PC-9 (cell line): ENCODE measurements around the gene SEL1L3.

Experiments used
- EZH2 ChIP-seq: fragments of 200-600 bp; sonication (generic); IDR thresholded peaks from 2 replicates; pipeline ENCODE4 v1.8.0; 2017; ENCODE audit warnings: antibody characterized with exemption, low read depth
- TF ChIP-seq, protein P1 (sequence below): fragments of 200-600 bp; sonication (generic); conservative IDR thresholded peaks from 2 replicates; pipeline ENCODE4 v1.6.1; 2017; ENCODE audit warnings: mixed run types, antibody characterized with exemption, mild to moderate bottlenecking, moderate library complexity

- TF ChIP-seq, protein P1, sequence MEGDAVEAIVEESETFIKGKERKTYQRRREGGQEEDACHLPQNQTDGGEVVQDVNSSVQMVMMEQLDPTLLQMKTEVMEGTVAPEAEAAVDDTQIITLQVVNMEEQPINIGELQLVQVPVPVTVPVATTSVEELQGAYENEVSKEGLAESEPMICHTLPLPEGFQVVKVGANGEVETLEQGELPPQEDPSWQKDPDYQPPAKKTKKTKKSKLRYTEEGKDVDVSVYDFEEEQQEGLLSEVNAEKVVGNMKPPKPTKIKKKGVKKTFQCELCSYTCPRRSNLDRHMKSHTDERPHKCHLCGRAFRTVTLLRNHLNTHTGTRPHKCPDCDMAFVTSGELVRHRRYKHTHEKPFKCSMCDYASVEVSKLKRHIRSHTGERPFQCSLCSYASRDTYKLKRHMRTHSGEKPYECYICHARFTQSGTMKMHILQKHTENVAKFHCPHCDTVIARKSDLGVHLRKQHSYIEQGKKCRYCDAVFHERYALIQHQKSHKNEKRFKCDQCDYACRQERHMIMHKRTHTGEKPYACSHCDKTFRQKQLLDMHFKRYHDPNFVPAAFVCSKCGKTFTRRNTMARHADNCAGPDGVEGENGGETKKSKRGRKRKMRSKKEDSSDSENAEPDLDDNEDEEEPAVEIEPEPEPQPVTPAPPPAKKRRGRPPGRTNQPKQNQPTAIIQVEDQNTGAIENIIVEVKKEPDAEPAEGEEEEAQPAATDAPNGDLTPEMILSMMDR: no peak
- no peak for TF ChIP-seq EZH2
These were observed 1.1 kb upstream of the SEL1L3 start for GRCh38 chr4:25863831-25864418.
